GM18873 (cell line): ENCODE results near the gene DNTT.

Experiments used
- ATAC-seq: cut with Tn5 transposase; IDR thresholded peaks from one replicate; pipeline ENCODE4 v1.9.1; 2021; ENCODE audit warnings: mild to moderate bottlenecking, moderate library complexity, moderate number of reproducible peaks; ENCODE audit not compliant: unreplicated experiment, low FRiP score

The DNTT gene

DNA sequence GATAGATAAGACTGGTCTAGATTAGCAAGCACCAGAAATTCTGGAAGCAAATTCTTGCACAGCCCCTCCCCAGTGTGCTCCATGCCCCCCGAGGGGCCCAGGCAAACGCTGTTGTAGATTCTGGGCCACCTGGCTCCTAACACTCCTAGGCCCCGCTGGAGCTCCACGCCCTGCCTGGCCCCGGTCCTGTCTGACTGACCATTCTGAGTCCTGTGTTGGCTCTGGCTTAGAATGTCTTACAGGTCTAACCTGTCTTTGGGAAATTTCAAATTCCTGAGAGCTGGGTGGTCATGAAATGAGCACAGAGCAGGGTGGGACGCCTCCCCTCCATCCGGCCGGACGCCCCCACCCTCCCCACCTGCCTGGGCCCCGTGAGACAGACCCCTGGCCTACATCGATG is 67.1 kb downstream of the DNTT start:
- ATAC-seq = no peak

DNA sequence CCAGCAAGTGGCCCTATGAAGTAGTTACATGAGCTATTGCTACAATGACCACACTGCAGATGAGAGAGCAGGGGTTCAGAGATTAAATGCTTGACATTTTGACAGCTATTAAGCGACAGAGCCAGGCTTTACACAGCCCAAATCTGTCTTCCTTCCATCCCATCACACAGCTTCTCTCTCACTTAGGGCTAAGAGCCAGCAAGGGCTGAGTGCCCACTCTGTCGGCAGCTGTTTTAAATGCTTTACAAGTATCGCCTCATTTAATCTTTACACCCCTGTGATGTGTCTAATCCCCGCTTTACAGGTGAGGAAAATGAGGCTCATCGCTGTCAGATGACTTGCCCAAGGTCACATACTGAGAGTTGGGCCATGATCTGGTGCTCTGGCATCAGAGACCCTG is 69.8 kb downstream of the DNTT start:
- no peak for ATAC-seq

DNA sequence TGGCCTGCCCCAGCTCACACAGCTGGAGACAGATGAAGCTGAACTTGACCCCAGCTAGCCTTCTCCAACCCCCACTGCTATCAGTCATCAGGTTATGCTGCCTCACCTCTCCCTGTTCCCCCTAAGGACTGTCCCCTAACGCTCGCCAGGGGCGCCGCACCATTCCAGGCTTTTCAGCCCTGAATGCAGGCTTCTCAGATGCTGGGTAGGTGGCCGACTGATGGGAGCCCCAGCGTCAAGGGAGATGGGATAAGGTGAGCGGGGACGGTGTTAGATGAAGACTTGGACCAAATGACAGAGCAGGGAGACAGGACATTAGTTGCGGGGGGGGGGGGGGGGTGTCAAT is 70.4 kb downstream of the DNTT start:
- no peak for ATAC-seq

GRCh38 chr10:96374985-96375830 is 71.0 kb downstream of the DNTT start:
- peak; percentile 70 for ATAC-seq

DNA sequence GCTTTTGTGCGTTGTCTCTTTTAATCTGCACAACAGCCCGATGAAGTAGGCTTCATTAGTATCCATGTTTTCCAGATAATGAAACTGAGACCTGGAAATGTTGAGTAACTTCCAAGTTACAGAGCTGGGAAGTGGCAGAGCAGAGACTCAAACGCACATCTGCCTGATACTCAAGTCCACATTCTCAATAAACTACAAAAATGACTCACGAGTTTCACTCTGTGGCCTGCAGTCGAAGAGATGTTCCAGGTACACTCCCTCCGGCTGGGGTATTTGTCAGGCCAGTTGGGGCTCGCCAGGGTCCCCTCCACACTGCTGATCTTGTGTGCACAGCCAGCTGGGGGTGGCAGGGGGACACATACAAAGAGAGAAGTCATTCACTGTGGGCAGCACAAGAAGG is 72.2 kb downstream of the DNTT start:
- ATAC-seq = no peak

- ATAC-seq = no peak
These were observed 73.6 kb downstream of the DNTT start for GRCh38 chr10:96377816-96378294.

DNA sequence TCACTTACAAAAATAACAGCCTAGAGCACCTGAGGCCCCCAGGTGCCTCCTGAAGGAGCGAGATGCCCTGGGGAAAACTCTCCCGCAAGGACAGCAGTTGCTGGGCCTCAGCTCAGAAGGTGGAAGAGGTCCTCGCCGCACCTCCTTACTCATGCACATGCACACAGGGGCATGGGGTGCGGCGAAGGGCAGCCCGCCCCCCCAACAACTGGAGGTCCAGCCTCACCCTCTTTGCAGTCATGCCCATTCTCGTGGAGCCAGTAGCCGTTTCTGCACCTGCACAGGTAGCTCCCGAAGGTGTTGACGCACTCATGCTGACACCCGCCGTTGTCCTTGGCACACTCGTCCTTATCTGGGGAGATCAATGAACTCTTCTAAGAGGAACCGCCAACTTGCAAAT is 74.5 kb downstream of the DNTT start:
- no peak for ATAC-seq

GRCh38 chr10:96379758-96380157 is 75.5 kb downstream of the DNTT start:
- ATAC-seq = no peak

- ATAC-seq = no peak
These were observed 76.6 kb downstream of the DNTT start for GRCh38 chr10:96380821-96381220.

DNA sequence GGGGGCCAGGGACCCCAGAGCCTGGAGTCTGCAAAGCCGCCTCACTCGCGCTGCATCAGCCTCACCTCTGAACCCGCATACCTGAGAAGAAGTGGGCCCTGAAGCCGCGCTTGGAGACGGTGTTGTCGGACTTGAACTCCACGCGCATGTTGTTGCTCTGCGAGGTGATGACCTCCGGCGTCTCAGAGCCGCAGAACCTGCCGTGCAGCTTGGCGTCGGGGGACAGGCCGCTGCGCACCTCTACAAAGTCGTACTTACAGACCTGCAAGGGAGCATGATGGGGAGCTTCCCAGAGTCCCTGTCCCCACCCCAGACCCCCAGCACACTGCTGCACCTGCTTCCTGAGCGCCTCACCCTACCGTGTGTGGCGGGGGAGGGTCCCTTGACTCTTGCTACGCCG is 80.3 kb downstream of the DNTT start:
- ATAC-seq = no peak

GRCh38 chr10:96387161-96387560 is 82.9 kb downstream of the DNTT start:
- ATAC-seq = no peak

GRCh38 chr10:96387601-96388000 is 83.4 kb downstream of the DNTT start:
- no peak for ATAC-seq
